Measurements from ENCODE around the gene IRAK2.
"Not testable (repeated sequence)": the region's sequence is repeated elsewhere in the genome, so short reads cannot be mapped to it uniquely, and the experiment has no call there.

The IRAK2 gene

GRCh38 chr3:10260211-10260701 is 95.5 kb downstream of the IRAK2 start:
- DNase-seq: no peak

GRCh38 chr3:10262027-10262426 is 97.3 kb downstream of the IRAK2 start:
- DNase-seq: no peak

GRCh38 chr3:10263646-10264363 is 99.1 kb downstream of the IRAK2 start:
- peak; percentile 69 to 72 for DNase-seq

GRCh38 chr3:10265833-10266232 is 101.1 kb downstream of the IRAK2 start:
- no peak for DNase-seq

- not testable (repeated sequence) for DNase-seq
These were observed 102.2 kb downstream of the IRAK2 start for GRCh38 chr3:10266936-10267335.

GRCh38 chr3:10268116-10268515 is 103.4 kb downstream of the IRAK2 start:
- DNase-seq: no peak

- no peak for DNase-seq
These were observed 104.2 kb downstream of the IRAK2 start for GRCh38 chr3:10268930-10269329.

GRCh38 chr3:10269443-10269842 is 104.7 kb downstream of the IRAK2 start:
- no peak for DNase-seq

GRCh38 chr3:10272476-10272875 is 107.8 kb downstream of the IRAK2 start:
- DNase-seq: not testable (repeated sequence)

- DNase-seq: no peak
These were observed 108.3 kb downstream of the IRAK2 start for GRCh38 chr3:10272977-10273376.

- DNase-seq: no peak
These were observed 109.1 kb downstream of the IRAK2 start for GRCh38 chr3:10273702-10274305.

GRCh38 chr3:10274601-10275000 is 109.9 kb downstream of the IRAK2 start:
- no peak for DNase-seq

- DNase-seq: no peak
These were observed 112.5 kb downstream of the IRAK2 start for GRCh38 chr3:10277115-10277625.

- DNase-seq: no peak
These were observed 113.8 kb downstream of the IRAK2 start for GRCh38 chr3:10278501-10278900.

GRCh38 chr3:10279384-10280176 is 114.9 kb downstream of the IRAK2 start:
- DNase-seq: no peak

- DNase-seq: peak in 1 of 2 donors; percentile 16
These were observed 115.4 kb downstream of the IRAK2 start for GRCh38 chr3:10280177-10280529.

GRCh38 chr3:10280571-10280970 is 115.9 kb downstream of the IRAK2 start:
- DNase-seq: no peak

GRCh38 chr3:10281951-10282350 is 117.2 kb downstream of the IRAK2 start:
- peak in 1 of 2 donors; percentile 22 for DNase-seq

GRCh38 chr3:10283638-10284037 is 118.9 kb downstream of the IRAK2 start:
- DNase-seq: no peak

GRCh38 chr3:10284496-10284895 is 119.8 kb downstream of the IRAK2 start:
- DNase-seq: peak; percentile 48

- no peak for DNase-seq
These were observed 120.8 kb downstream of the IRAK2 start for GRCh38 chr3:10285272-10286132.

GRCh38 chr3:10286133-10286524 is 121.4 kb downstream of the IRAK2 start:
- no peak for DNase-seq

Data from activated CD4-positive, alpha-beta T cell treated with anti-CD3 and anti-CD28 coated beads for 4 hours (primary cell).